A549 (cell line): ENCODE measurements around the gene UBA3.

Experiments
- POLR2A ChIP-seq: IDR thresholded peaks from 2 replicates; pipeline ENCODE4 v1.6.1; 2012; ENCODE audit warnings: mild to moderate bottlenecking, low read length
- TF ChIP-seq, protein P1 (sequence below): fragments of >200 bp; sonication (Bioruptor Twin); formaldehyde crosslinking; IDR thresholded peaks from 3 replicates; pipeline ENCODE4 v1.5.1; 2016

DNA sequence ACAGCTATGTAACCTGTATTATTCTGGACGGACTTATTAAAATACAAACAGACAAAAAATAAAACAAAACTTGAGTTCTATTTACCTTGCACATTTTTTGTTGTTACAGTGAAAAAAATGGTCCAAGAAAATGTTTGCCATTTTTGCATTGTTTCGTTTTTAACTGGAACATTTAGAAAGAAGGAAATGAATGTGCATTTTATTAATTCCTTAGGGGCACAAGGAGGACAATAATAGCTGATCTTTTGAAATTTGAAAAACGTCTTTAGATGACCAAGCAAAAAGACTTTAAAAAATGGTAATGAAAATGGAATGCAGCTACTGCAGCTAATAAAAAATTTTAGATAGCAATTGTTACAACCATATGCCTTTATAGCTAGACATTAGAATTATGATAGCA, 25.2 kb upstream of the UBA3 start:
- no peak for TF ChIP-seq POLR2A
- TF ChIP-seq, protein P1, sequence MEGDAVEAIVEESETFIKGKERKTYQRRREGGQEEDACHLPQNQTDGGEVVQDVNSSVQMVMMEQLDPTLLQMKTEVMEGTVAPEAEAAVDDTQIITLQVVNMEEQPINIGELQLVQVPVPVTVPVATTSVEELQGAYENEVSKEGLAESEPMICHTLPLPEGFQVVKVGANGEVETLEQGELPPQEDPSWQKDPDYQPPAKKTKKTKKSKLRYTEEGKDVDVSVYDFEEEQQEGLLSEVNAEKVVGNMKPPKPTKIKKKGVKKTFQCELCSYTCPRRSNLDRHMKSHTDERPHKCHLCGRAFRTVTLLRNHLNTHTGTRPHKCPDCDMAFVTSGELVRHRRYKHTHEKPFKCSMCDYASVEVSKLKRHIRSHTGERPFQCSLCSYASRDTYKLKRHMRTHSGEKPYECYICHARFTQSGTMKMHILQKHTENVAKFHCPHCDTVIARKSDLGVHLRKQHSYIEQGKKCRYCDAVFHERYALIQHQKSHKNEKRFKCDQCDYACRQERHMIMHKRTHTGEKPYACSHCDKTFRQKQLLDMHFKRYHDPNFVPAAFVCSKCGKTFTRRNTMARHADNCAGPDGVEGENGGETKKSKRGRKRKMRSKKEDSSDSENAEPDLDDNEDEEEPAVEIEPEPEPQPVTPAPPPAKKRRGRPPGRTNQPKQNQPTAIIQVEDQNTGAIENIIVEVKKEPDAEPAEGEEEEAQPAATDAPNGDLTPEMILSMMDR: no peak
